NCI-H2029 (cell line): ENCODE measurements around the gene SORBS1.

Experiments
- DNase-seq: peaks from one replicate; lab custom pipeline; 2025; lab: John Stamatoyannopoulos, UW

Gene SORBS1

DNA sequence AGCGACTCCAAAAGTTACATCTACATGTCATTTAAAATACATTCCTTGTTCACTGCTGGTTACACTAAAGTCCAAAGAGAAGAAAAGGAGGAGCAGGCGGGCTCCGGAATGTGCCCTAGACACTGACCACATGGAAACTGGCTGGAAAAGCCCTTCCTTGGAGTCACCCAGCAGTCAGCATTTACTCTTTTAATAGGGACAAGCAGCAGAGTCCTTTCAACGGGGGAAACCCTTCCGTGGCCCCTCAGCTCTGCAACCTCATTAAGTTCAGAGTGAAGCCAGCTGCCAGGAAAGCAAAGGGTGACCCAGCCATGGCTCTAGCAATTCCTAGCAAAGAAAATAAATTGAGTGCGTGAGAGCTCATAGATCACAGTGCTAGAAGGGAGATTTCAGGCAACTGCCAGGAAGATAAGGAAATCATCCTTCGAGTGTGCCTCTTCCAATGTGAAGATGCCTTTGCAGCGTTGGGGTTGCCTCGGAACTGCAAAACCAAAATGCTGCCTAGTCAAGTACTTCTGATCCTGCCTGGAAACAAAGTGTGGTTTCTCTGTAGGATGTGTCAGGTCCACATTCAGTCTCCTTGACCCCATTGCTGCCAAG is 101.6 kb downstream of the SORBS1 start:
- DNase-seq = no peak

DNA sequence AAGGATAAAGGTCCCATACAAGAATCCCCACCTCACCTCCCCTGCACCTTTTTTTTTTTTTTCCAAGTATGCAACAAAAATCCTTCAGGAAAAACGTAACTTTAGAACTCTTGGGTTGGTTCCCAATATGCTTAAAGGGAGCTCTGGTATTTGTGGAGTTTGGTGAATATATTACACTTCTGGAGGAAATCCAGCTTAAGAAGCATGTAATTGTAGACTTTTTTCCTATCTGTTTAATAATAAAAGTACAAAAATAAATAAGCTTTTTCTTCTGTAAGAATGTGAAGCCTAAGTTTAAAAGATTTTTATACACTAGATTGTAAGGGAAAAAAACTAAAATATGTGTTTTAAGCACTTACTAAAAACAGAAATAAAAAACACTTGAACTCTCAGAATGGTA is 102.3 kb downstream of the SORBS1 start:
- no peak for DNase-seq

DNA sequence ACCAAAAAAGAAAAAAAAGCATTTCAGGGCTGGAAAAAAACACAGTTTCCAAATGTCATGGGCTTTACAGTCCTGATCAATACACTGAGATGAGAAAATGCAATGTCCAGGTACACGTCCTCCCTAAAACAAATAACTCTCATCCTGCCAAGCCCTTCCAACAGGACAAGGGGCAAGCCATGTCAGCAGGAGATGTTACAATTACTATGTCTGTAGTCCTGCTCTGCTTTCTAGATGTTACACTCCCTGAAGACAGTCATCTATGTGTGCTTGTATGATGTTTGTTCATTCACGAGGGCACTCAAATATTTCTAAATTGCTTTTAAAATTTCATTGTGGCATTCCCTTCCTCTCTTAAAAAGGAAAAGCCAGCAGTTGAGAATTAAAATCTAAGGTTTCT is 103.2 kb downstream of the SORBS1 start:
- DNase-seq = no peak

DNA sequence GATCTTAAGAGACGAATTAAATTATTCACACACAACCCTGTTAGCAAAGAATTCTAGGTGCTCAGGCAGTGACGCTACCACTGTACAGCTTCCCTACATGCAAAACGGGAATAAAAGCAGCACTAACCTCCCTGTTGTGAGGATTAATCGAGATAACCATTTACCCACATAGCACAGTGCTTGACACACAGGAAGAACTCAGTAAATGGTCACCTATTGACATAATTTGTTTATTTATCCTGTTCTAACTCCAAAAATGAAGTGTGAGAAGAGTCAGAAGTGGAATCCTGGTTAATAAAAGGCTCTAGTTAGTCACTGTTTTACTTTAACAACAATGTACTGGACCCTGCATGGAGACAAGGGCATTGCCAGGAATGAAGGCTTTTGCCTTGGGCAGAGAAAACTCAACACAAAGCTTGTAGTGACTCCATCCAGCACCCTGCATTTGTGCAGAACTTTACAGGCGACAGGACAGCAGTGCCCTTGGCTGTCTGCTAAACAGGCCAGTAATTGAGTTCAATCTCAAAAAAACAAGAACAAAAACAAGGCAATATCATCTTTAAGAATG is 103.8 kb downstream of the SORBS1 start:
- DNase-seq = no peak

DNA sequence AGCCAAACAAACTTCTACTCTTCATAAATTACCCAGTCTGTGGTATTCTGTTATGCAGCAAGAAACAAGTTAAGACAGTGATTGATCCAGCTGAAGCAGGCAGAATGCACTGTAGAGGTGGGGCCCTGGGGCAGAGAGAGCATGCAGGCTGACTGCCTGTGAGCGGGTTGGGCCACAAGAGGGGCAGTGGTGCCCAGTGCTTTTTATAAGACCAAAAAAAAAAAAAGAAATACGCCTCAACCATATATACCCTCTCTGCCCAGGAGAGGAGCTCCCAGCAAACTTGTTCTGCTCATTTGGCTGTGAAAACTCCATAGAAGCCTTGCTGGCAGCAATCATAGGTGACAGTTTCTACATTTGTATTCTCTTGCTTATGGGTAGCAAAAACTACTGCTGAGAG is 104.7 kb downstream of the SORBS1 start:
- DNase-seq = no peak

DNA sequence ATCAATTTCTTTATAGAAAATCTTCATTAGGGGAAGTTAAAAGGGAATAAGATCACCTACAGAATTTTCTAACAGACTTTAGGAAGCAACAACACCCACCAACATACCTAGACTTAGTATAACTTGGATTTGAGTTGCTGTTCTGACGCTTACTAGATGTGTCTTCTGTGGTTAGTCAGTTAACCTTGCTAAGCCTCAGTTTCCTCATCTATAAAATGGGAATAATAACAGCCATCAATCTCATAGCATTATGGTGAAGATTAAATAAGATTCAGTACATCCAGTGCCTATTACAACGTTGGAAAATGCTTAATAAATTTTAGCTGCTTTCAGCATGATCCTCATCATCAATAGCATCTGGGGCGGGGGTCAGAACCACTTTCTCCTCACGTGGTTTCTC is 106.2 kb downstream of the SORBS1 start:
- DNase-seq = no peak

DNA sequence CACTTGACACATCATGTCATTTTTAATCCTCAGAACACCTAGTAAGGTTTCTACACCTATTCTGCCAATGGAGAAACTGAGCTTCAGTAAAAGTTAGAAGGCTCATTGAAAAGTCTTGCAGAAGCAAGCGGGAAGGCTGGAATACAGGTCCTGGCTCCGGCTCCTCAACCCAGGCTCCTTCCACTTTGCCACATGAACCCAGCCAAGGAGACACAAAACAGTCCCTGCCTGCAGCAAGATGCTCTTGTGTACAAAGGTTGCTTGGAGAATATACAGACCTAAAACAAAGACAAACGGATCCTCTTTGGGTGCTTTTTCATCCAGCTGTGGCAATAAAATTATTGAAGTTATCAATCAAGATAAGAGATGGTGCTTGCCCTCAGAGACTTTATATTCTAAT is 106.8 kb downstream of the SORBS1 start:
- no peak for DNase-seq

DNA sequence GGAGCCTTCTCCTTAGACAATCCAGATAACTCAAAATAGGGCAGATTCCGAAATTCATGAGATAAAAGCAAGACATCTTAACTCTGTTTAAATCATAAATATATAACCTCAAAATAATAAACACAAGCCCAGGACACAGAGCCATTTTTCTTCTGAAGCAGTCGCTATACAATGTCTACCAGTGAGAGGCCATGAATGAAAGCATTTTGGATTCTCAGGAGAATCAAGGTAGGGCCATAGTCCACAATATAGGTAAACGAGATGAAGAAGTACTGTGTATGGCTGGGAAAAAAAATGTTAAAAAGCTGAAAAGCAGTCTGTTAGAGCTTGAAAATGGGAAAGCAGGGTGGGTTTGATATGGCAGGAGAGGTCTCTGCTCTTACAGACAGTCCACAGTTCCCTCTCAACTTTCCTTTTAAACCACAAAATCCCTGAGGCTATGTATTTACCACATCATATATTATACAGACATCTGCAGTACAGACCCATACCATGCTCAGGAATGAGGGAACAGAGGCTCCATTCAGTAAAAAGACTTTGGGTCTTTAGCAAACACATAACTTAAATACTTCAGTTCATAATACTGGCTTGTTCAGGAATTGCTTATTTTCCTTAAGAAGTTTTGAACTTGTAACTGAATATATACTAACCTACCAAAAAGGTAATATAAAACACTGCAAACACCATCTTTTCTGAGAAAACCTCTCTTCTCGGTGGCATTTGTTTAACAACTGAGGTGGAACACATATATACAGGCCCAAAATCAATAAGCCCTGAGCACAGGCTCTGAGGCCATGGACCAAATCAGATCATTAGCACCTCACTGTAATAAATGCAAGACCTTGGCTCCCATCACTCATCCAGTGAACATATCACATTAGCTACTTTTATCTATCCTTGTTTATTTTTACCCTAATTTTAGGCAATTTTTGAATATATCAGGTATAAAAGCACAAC is 109.3 kb downstream of the SORBS1 start:
- DNase-seq = no peak

DNA sequence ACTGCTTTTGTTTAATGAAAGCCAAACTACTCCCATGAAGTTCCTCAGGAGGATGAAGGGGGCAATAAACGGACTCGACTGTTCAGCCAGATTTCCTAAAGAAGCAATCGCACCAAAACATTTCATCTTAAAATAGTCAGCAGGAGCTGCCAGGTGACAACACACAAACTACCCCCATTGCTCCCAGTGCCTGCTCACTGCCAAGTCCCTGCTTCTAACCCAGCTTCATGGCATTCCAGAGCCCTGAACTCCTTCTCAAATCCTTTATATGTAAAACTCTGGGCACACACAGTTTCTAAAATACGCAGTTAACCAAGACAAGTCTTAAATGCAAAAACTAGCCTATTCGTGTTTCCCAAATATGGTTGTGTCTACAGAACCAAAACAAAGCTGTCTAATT is 110.0 kb downstream of the SORBS1 start:
- no peak for DNase-seq

DNA sequence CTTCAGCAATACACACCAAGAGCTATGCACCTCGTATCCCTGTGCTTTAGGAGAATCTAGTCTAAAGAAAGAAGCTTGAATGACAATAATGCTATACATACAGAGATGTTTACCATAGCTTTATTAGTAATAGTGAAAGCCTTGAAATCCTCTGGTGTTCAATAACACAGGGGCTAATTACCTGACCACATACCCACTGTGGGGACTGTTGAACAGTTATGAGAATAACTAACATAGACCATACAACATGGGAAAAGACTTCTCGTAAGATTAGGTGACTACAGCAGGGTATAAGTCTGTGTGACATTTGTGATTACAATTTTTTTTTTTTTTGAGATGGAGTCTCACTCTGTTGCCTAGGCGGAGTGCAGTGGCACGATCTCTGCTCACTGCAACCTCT is 111.0 kb downstream of the SORBS1 start:
- DNase-seq = no peak

DNA sequence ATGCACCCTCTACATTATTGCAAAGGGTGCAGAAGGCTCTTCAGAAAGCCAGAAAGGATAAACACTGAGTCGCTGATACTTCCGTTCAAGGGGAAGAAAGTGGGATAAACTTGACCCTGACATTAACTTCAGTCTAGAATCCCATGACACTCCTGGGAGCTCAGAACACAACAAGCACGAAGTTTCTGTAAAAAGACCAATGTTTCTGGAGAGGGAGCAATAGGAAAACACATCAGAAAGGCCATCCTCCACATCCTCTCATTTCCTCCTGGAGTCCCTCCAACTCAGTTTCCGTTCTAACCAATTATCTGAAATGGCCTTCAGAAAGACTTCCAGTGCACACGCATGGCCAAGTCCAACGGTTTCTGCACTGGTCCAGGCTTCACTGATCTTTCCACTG is 113.5 kb downstream of the SORBS1 start:
- DNase-seq = peak; percentile 16

DNA sequence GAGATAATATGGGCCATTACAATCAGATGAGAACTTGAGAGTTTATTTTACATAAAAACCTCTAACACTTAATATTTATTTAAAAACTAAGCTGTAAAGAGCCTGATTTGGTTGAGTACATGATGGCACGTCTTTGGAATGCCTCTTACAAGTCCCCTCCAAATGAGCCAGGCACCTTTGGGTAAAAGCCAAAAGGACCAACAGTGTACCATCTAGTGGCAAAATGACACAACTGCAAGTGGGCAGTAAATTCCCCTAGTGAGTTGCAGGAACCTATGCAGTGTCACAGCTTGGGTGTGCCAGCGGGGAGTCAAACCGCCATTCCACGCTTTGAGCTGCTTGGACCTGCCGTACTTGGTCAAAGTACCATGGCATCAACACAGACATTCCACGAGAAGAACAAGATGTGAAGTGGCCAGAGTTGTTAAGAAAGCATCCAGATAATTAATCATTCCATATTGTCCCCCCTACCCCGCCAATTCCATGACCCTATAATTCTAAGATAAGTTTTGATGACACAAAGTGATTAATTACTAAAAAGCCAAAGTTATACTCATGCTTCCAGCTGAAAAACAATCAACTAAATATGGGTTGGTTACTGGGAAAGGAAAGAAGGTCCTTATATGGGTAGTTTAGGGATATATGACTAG is 115.2 kb downstream of the SORBS1 start:
- no peak for DNase-seq

DNA sequence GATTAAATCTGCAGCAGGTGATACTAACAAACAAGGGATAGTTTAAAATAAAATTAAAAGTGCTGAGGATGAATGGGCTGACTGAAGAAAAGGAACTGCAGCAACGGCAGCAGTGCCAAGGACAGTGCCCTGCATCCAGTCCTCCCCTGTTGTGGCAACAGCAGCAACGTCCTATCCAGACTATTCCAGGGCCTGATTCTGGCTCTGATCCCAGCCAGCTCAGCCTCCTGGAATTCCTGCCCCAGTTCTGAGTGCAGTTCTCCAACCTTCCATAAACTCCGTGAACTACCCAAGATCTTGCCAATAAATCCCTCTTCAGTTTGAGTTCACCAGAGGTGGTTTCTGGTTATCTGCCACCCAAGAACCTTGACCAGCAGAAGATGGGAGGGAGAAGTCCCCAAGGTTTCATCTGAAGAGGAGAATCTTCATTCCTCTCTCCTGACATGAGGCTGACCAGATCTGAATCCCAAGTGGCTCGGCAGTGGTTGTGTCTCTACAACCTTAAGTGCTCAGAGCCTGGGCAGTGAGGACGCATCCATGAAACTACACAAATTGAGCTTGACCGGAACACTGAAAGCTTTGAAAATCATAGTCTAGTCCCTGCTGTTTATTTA is 115.8 kb downstream of the SORBS1 start:
- no peak for DNase-seq

DNA sequence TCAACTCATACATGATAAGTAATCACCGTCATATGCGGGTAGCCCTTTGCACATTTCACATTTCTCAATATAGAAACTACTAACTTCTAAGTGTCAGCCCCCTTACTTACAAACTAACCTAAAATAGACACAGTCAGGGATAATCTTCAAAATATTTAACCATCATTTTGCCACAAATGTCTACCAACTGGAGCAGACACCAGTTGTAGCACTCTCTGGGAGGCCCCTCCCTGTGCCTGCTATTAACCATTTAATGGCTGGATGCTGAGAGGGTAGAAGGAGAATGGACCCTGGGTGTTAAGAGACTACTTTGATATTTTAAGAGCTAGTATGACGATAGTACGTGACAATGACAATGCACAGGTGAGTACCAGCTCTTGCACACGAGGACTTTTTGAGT is 116.4 kb downstream of the SORBS1 start:
- DNase-seq = no peak

DNA sequence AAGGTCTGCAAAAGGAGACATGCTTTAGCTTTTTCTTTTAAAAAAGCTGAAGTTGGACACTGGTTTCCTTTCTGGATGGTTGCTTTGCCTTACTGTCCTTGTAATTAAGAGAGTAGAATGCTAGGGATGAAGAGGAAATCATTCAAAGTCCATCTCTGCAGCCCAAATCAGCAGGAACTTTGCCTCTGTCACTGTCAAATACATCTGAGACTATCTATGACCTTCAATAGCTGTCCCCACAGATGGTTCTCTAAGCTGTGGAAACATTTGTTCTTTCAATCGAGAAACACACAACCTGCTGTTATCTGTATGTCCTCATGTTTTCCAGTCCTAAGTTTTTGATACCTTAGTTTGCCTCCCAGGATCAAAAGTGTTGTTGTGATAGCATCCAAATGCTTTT is 117.5 kb downstream of the SORBS1 start:
- DNase-seq = no peak

DNA sequence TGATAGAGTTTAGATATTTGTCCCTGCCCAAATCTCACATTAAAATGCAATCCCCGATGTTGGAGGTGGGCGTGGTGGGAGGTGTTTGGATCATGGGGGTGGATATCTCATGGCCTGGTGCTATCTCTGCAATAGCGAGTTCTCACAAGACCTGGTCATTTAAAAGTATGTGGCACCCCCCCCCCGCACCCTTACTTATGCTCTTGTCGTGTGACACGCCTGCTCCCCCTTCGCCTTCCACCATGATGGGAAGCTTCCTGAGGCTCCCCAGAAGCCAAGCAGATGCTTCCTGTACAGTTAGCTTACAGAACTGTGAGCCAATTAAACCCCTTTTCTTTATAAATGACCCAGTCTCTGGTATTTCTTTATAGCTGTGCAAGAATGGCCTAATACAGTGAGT is 118.8 kb downstream of the SORBS1 start:
- no peak for DNase-seq

DNA sequence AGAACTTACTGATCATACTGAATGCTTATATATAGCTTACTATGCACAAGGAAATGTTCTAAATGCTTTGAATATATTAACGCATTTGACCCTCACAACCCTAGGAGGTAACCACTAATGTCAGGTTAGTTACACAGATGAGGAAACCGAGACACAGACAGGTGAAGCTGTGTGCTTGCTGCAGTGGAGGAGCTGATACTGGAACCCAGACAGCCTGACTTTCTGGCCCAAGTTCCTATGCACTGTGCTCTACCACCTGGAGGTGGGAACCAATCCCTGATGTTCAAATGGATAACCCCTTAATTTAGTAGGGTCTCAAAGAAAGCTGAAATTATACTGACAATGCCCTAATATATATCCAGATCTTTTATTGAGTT is 119.6 kb downstream of the SORBS1 start:
- DNase-seq = no peak

DNA sequence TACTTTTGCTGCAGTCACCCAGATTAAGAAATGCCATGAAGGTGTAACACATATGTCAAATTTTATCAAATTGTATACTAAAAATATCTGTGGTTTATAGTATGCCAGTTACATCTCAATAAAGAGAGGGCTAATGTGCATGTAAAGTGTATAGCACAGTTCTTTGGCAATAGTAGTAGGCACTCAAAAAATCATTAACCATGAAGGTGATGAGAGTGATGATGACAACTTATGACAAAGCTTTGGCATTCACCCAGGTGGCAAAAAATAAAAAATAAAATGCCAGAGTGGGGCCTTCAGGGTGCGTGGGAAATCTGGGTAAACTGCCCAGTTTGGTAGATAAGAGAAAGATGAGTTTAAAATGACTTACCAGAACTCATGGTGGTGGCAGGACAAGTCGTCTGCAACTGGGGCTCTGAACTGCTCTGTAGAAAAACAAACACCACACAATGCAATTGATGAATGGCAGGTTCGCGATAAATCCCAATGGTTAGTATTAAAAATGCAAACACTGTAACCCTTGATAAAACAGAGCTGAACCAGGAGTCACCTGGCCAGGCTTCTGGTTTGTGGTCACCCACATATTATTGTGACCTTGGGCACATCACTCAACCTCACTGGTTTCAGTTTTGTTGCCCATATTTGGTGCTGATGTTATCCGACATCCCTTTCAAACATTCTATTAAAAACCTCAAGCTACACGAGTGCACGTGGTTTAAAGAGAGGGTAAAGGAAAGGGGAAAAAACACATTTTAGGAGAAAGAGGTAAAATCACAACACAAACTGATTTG is 120.2 kb downstream of the SORBS1 start:
- peak; percentile 10 for DNase-seq

DNA sequence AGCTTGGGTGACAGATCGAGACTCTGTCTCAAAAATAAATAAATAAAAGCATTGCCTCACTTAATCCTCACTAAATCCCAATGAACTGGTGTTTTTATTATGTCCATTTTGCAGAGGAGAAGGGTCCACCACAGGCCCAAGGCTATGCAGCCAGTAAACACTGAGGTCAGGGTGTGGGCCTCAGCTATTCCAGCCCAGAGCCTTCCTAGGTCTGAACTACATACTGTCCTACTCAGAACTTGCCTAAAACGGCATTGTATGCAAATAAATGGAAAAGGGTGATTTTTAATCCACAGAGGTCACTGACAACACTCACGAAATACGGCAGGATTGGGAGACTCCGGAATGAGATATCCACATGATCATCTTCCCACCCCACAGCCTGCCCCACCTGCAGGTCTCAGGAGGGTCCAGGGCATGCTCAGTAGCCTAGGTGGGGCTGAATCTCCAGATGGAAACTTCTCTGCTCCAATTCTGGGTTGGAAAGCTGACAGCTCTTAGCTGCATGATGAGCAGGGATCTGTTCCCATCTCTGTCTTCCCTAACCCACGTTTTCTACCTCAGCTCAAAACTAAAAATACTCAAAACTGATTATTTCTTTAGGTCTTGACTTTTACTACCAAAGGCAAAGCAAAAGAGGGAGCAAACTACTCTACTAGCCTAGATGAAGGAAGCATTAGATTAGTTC is 121.0 kb downstream of the SORBS1 start:
- DNase-seq = no peak

DNA sequence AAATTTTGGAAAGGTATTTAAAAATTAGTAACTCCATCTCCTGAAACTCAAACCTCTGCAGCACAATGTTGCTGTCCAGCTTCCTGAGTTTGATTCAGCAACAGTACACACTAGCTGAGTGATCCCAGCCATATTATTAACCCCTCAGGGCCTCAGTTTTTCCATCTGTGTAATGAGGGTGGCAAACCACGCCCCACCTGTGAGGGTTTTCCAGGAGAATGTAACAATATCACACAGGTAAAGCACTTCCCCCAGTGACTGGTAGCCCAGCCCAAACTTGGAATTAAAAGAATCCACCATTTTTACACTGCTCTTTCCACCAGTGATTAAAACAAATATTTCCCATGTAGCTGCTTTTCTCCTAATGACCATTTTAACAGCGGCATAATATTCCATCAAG is 122.4 kb downstream of the SORBS1 start:
- no peak for DNase-seq

DNA sequence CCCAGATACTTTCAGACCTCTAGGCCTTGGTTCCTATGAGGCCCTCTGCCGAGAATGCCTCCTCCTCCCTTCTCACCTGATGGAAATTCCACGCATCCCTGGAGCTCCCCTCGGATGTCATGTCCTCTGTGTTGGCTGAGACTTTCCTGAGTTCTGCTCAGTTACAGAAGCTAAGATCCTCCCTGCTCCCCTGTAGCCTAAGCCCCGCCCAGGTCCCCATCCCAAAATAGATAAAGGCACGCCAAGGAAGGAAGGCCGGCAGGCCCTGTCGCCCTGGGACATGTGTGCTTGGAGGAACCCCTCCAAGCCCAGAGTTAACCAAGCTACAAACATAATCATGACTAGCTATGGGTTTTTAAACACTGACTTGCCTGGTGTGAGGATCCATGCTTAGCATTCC is 123.5 kb downstream of the SORBS1 start:
- no peak for DNase-seq
